C4-2B (cell line): ENCODE measurements around the gene GRK4.

Experiments used
- H3K27ac ChIP-seq: fragments of 450-650 bp; 2 replicates; pipeline ENCODE4 v1.5.1; 2017
- CTCF ChIP-seq: fragments of 450-650 bp; conservative IDR thresholded peaks from 2 replicates; pipeline ENCODE4 v1.5.1; 2017; ENCODE audit warnings: mild to moderate bottlenecking
- ZFX ChIP-seq: fragments of 450-650 bp; IDR thresholded peaks from 2 replicates; pipeline ENCODE4 v1.6.1; 2017

Gene GRK4

GRCh38 chr4:3022112-3022511, 58.7 kb downstream of the GRK4 start:
- H3K27ac ChIP-seq: no peak overlapping the region
- no peak for TF ChIP-seq CTCF
- TF ChIP-seq ZFX: no peak

- TF ChIP-seq ZFX (no peak), CTCF (no peak)
- no peak overlapping the region for H3K27ac ChIP-seq
Observed at GRCh38 chr4:3022651-3023050, 59.3 kb downstream of the GRK4 start.

- no peak for TF ChIP-seq CTCF
- TF ChIP-seq ZFX: no peak
- no peak overlapping the region for H3K27ac ChIP-seq
Observed at GRCh38 chr4:3025881-3026280, 62.5 kb downstream of the GRK4 start.

- TF ChIP-seq ZFX (no peak), CTCF (no peak)
- H3K27ac ChIP-seq: no peak overlapping the region
Observed at GRCh38 chr4:3026540-3026939, 63.2 kb downstream of the GRK4 start.

- no peak overlapping the region for H3K27ac ChIP-seq
- TF ChIP-seq CTCF: no peak
- TF ChIP-seq ZFX: no peak
Observed at GRCh38 chr4:3029464-3029863, 66.1 kb downstream of the GRK4 start.

- TF ChIP-seq ZFX: no peak
- no peak overlapping the region for H3K27ac ChIP-seq
Observed at GRCh38 chr4:3030566-3031356, 67.4 kb downstream of the GRK4 start.

GRCh38 chr4:3031357-3032082, 68.1 kb downstream of the GRK4 start:
- no peak for TF ChIP-seq ZFX
- TF ChIP-seq CTCF: no peak
- no peak overlapping the region for H3K27ac ChIP-seq

- no peak for TF ChIP-seq ZFX
- TF ChIP-seq CTCF: no peak
- H3K27ac ChIP-seq: no peak overlapping the region
Observed at GRCh38 chr4:3034231-3034630, 70.9 kb downstream of the GRK4 start.
